NCI-H446 treated with DMSO at 0.1 percent for 48 hours (cell line): Measurements from ENCODE around the gene ASTN2.
A peak's percentile ranks its signal among the peaks of the same experiment; 100 is the strongest.
"Not testable (repeated sequence)": the region's sequence is repeated elsewhere in the genome, so short reads cannot be mapped to it uniquely, and the experiment has no call there.

Experiments used
- DNase-seq: peaks from one replicate; lab custom pipeline; 2025; lab: John Stamatoyannopoulos, UW

ASTN2 gene

GRCh38 chr9:116701940-116702642, 712.8 kb downstream of the ASTN2 start:
- DNase-seq, result no peak

- no peak for DNase-seq
These were observed 713.7 kb downstream of the ASTN2 start for GRCh38 chr9:116700882-116701865.

GRCh38 chr9:116700279-116700678, 714.6 kb downstream of the ASTN2 start:
- DNase-seq, result no peak

GRCh38 chr9:116697887-116698286, 717.0 kb downstream of the ASTN2 start:
- no peak for DNase-seq

- no peak for DNase-seq
These were observed 717.5 kb downstream of the ASTN2 start for GRCh38 chr9:116697362-116697761.

GRCh38 chr9:116695438-116695837, 719.4 kb downstream of the ASTN2 start:
- DNase-seq, result no peak

GRCh38 chr9:116694785-116695291, 720.0 kb downstream of the ASTN2 start:
- DNase-seq, result no peak

GRCh38 chr9:116693233-116693731, 721.6 kb downstream of the ASTN2 start:
- no peak for DNase-seq

- no peak for DNase-seq
These were observed 722.2 kb downstream of the ASTN2 start for GRCh38 chr9:116692616-116693015.

GRCh38 chr9:116691607-116692006, 723.2 kb downstream of the ASTN2 start:
- DNase-seq, result no peak

- DNase-seq, result not testable (repeated sequence)
These were observed 724.1 kb downstream of the ASTN2 start for GRCh38 chr9:116690805-116691204.

- no peak for DNase-seq
These were observed 725.3 kb downstream of the ASTN2 start for GRCh38 chr9:116689486-116690032.

- no peak for DNase-seq
These were observed 725.9 kb downstream of the ASTN2 start for GRCh38 chr9:116688806-116689485.

- no peak for DNase-seq
These were observed 727.1 kb downstream of the ASTN2 start for GRCh38 chr9:116687754-116688135.

GRCh38 chr9:116687074-116687753, 727.6 kb downstream of the ASTN2 start, which contains the start of gene TRIM32:
Gene TRIM32 (plus strand): TSS chr9:116687305. CDS start chr9:116697743, 10,438 bp downstream.
- peak; percentile 67 for DNase-seq

- no peak for DNase-seq
These were observed 728.2 kb downstream of the ASTN2 start for GRCh38 chr9:116686693-116687073.

- no peak for DNase-seq
These were observed 728.7 kb downstream of the ASTN2 start for GRCh38 chr9:116686135-116686534.

- DNase-seq, result no peak
These were observed 729.7 kb downstream of the ASTN2 start for GRCh38 chr9:116685166-116685565.

- no peak for DNase-seq
These were observed 731.3 kb downstream of the ASTN2 start for GRCh38 chr9:116683535-116683934.

GRCh38 chr9:116674210-116674980, 740.5 kb downstream of the ASTN2 start:
- no peak for DNase-seq
